Neuron (in vitro differentiated cells): ENCODE measurements around the gene TAS2R38.

Experiments
- H2AFZ ChIP-seq: one replicate; pipeline ENCODE4 v1.6.1; 2013; ENCODE audit warnings: low read depth, mild to moderate bottlenecking, inconsistent platforms, low read length, moderate library complexity
- H3K27me3 ChIP-seq: one replicate; pipeline ENCODE4 v1.6.1; 2013; ENCODE audit warnings: low read length; ENCODE audit not compliant: insufficient read depth
- H3K36me3 ChIP-seq: one replicate; pipeline ENCODE4 v1.6.1; 2013; ENCODE audit warnings: low read length; ENCODE audit not compliant: insufficient read depth
- H3K4me1 ChIP-seq: one replicate; pipeline ENCODE4 v1.6.1; 2013; ENCODE audit warnings: low read length; ENCODE audit not compliant: insufficient read depth
- H3K4me3 ChIP-seq: 2 replicates; pipeline ENCODE4 v1.5.1; 2013; ENCODE audit warnings: mild to moderate bottlenecking, low read length, moderate library complexity
- H3K9me3 ChIP-seq: one replicate; pipeline ENCODE4 v1.6.1; 2013; ENCODE audit warnings: low read length

The TAS2R38 gene

GRCh38 chr7:141954334-141954733 lies 19.2 kb downstream of the TAS2R38 start:
- H3K4me1 ChIP-seq, result no peaks in the 10 kb centered on the region
- no peak overlapping the region for H3K4me3 ChIP-seq
- H2AFZ ChIP-seq, result no peak overlapping the region
- no peaks in the 10 kb centered on the region for H3K9me3 ChIP-seq
- H3K27me3 ChIP-seq, result no peaks in the 10 kb centered on the region
- H3K36me3 ChIP-seq, result no peaks in the 10 kb centered on the region

- no peaks in the 10 kb centered on the region for H3K27me3 ChIP-seq
- no peaks in the 10 kb centered on the region for H3K36me3 ChIP-seq
- no peaks in the 10 kb centered on the region for H3K9me3 ChIP-seq
- H2AFZ ChIP-seq, result no peak overlapping the region
- no peaks in the 10 kb centered on the region for H3K4me1 ChIP-seq
- H3K4me3 ChIP-seq, result no peak overlapping the region
Observed at GRCh38 chr7:141952461-141952860, 21.1 kb downstream of the TAS2R38 start.

GRCh38 chr7:141950806-141951205 lies 22.8 kb downstream of the TAS2R38 start:
- Histone ChIP-seq H2AFZ (no peak overlapping the region), H3K36me3 (no peaks in the 10 kb centered on the region), H3K4me1 (no peaks in the 10 kb centered on the region), H3K27me3 (no peaks in the 10 kb centered on the region), H3K4me3 (no peak overlapping the region), H3K9me3 (no peaks in the 10 kb centered on the region)

GRCh38 chr7:141949911-141950310 lies 23.7 kb downstream of the TAS2R38 start:
- H3K27me3 ChIP-seq, result no peaks in the 10 kb centered on the region
- no peaks in the 10 kb centered on the region for H3K9me3 ChIP-seq
- H3K4me3 ChIP-seq, result no peak overlapping the region
- H2AFZ ChIP-seq, result no peak overlapping the region
- H3K36me3 ChIP-seq, result no peaks in the 10 kb centered on the region
- H3K4me1 ChIP-seq, result no peaks in the 10 kb centered on the region

GRCh38 chr7:141949451-141949850 lies 24.1 kb downstream of the TAS2R38 start:
- Histone ChIP-seq H3K27me3 (no peaks in the 10 kb centered on the region), H3K9me3 (no peaks in the 10 kb centered on the region), H2AFZ (no peak overlapping the region), H3K4me1 (no peaks in the 10 kb centered on the region), H3K4me3 (no peak overlapping the region), H3K36me3 (no peaks in the 10 kb centered on the region)

GRCh38 chr7:141949021-141949420 lies 24.6 kb downstream of the TAS2R38 start:
- H3K4me1 ChIP-seq, result no peaks in the 10 kb centered on the region
- no peaks in the 10 kb centered on the region for H3K27me3 ChIP-seq
- no peak overlapping the region for H2AFZ ChIP-seq
- H3K4me3 ChIP-seq, result no peak overlapping the region
- H3K36me3 ChIP-seq, result no peaks in the 10 kb centered on the region
- no peaks in the 10 kb centered on the region for H3K9me3 ChIP-seq

GRCh38 chr7:141946796-141947195 lies 26.8 kb downstream of the TAS2R38 start, which contains the start of gene CLEC5A:
CLEC5A (minus strand) TSS chr7:141946974; CDS start chr7:141946292, 682 bp downstream.
- Histone ChIP-seq H3K27me3 (no peaks in the 10 kb centered on the region), H3K4me1 (no peaks in the 10 kb centered on the region), H2AFZ (no peak within 1 kb of the TSS), H3K9me3 (no peaks in the 10 kb centered on the region), H3K4me3 (no peak within 1 kb of the TSS), H3K36me3 (no peaks in the 10 kb centered on the region)

GRCh38 chr7:141945356-141945755 lies 28.2 kb downstream of the TAS2R38 start:
- Histone ChIP-seq H3K36me3 (no peaks in the 10 kb centered on the region), H2AFZ (no peak overlapping the region), H3K4me1 (no peaks in the 10 kb centered on the region), H3K9me3 (no peaks in the 10 kb centered on the region), H3K4me3 (no peak overlapping the region), H3K27me3 (no peaks in the 10 kb centered on the region)

GRCh38 chr7:141944811-141945210 lies 28.8 kb downstream of the TAS2R38 start:
- H3K9me3 ChIP-seq, result no peaks in the 10 kb centered on the region
- H3K4me1 ChIP-seq, result no peaks in the 10 kb centered on the region
- H2AFZ ChIP-seq, result no peak overlapping the region

GRCh38 chr7:141943846-141944245 lies 29.7 kb downstream of the TAS2R38 start:
- Histone ChIP-seq H3K4me3 (no peak overlapping the region), H3K27me3 (no peaks in the 10 kb centered on the region), H2AFZ (no peak overlapping the region), H3K9me3 (no peaks in the 10 kb centered on the region), H3K4me1 (no peaks in the 10 kb centered on the region), H3K36me3 (no peaks in the 10 kb centered on the region)

More at GRCh38 chr7:141944811-141945210, 28.8 kb downstream of the TAS2R38 start:
- Histone ChIP-seq H3K27me3 (no peaks in the 10 kb centered on the region), H3K4me3 (no peak overlapping the region), H3K36me3 (no peaks in the 10 kb centered on the region)

- Histone ChIP-seq H3K9me3 (no peaks in the 10 kb centered on the region), H3K4me1 (no peaks in the 10 kb centered on the region), H3K36me3 (no peaks in the 10 kb centered on the region), H3K27me3 (no peaks in the 10 kb centered on the region), H3K4me3 (no peak overlapping the region), H2AFZ (no peak overlapping the region)
Observed at GRCh38 chr7:141941075-141941474, 32.5 kb downstream of the TAS2R38 start.

GRCh38 chr7:141930211-141930610 lies 43.4 kb downstream of the TAS2R38 start:
- Histone ChIP-seq H3K4me3 (no peak overlapping the region), H3K4me1 (no peaks in the 10 kb centered on the region), H3K9me3 (no peaks in the 10 kb centered on the region), H2AFZ (no peak overlapping the region), H3K27me3 (no peaks in the 10 kb centered on the region), H3K36me3 (no peaks in the 10 kb centered on the region)

- Histone ChIP-seq H3K4me3 (no peak overlapping the region), H2AFZ (no peak overlapping the region), H3K36me3 (no peaks in the 10 kb centered on the region), H3K9me3 (no peaks in the 10 kb centered on the region), H3K4me1 (no peaks in the 10 kb centered on the region), H3K27me3 (no peaks in the 10 kb centered on the region)
Observed at GRCh38 chr7:141928845-141929195, 44.8 kb downstream of the TAS2R38 start.

- no peaks in the 10 kb centered on the region for H3K4me1 ChIP-seq
- H3K27me3 ChIP-seq, result no peaks in the 10 kb centered on the region
- no peak overlapping the region for H2AFZ ChIP-seq
- H3K36me3 ChIP-seq, result no peaks in the 10 kb centered on the region
- H3K9me3 ChIP-seq, result no peaks in the 10 kb centered on the region
- no peak overlapping the region for H3K4me3 ChIP-seq
Observed at GRCh38 chr7:141928146-141928844, 45.3 kb downstream of the TAS2R38 start.
